AG04449 (cell line): ENCODE results near the gene ZFHX3.
"Not testable (repeated sequence)": the region's sequence is repeated elsewhere in the genome, so short reads cannot be mapped to it uniquely, and the experiment has no call there.

ENCODE experiments used
- CTCF ChIA-PET: fragments of 350-600 bp; formaldehyde crosslinking; extraction: SDS; loops from one replicate; lab custom pipeline; 2021; ENCODE audit warnings: antibody characterized with exemption; lab: Yijun Ruan, JAX
- POLR2A ChIA-PET: fragments of 400-600, 350-600 bp; formaldehyde crosslinking; extraction: SDS; loops from one replicate; lab custom pipeline; 2020; ENCODE audit warnings: antibody characterized with exemption, inconsistent platforms; lab: Yijun Ruan, JAX
- DNase-seq: peaks from one replicate; pipeline ENCODE4 v3.0.0-alpha.2; 2010; ENCODE audit warnings: low read depth, low spot score
- H3K4me3 ChIP-seq: 2 replicates; pipeline ENCODE4 v1.5.1; 2011; ENCODE audit warnings: low read depth, mild to moderate bottlenecking, control low read depth, low read length
- TF ChIP-seq, protein P1 (sequence below): IDR thresholded peaks from one replicate; pipeline ENCODE4 v1.5.1; 2011; ENCODE audit warnings: mild to moderate bottlenecking, moderate library complexity, low read length, control low read depth, inconsistent platforms; ENCODE audit not compliant: insufficient read depth; ENCODE audit errors: missing control alignments

ZFHX3 gene

DNA sequence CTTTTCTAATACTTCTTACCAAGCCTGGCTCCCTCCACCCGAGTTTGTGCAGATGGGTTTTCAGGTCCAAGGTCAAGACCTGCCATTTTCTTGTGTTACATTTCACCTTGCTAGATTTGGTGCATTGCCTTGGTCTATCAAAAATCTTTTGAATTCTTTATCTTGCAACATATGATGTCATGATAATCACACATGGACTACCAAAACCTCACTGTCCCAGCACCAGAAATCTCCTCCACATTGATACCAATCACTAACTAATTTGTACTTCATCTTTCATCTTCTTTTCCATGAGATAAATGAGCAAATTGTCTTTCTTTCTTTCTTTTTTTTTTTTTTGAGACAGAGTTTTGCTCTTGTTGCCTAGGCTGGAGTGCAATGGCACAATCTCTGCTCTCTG is 33.0 kb upstream of the ZFHX3 start:
- no peak for DNase-seq
- H3K4me3 ChIP-seq = no peak overlapping the region
- ChIA-PET POLR2A (interaction anchor here (1.0 kb wide), 1 partner anchor 10 kb away, joined by 3 read pairs; no protein-coding TSS in a partner anchor), CTCF (interaction anchor here (1.0 to 3.6 kb wide), 3 partner anchors 10 to 248 kb away, joined by 3 to 14 read pairs (median 4); no protein-coding TSS in a partner anchor)
- TF ChIP-seq, protein P1, sequence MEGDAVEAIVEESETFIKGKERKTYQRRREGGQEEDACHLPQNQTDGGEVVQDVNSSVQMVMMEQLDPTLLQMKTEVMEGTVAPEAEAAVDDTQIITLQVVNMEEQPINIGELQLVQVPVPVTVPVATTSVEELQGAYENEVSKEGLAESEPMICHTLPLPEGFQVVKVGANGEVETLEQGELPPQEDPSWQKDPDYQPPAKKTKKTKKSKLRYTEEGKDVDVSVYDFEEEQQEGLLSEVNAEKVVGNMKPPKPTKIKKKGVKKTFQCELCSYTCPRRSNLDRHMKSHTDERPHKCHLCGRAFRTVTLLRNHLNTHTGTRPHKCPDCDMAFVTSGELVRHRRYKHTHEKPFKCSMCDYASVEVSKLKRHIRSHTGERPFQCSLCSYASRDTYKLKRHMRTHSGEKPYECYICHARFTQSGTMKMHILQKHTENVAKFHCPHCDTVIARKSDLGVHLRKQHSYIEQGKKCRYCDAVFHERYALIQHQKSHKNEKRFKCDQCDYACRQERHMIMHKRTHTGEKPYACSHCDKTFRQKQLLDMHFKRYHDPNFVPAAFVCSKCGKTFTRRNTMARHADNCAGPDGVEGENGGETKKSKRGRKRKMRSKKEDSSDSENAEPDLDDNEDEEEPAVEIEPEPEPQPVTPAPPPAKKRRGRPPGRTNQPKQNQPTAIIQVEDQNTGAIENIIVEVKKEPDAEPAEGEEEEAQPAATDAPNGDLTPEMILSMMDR = no peak

DNA sequence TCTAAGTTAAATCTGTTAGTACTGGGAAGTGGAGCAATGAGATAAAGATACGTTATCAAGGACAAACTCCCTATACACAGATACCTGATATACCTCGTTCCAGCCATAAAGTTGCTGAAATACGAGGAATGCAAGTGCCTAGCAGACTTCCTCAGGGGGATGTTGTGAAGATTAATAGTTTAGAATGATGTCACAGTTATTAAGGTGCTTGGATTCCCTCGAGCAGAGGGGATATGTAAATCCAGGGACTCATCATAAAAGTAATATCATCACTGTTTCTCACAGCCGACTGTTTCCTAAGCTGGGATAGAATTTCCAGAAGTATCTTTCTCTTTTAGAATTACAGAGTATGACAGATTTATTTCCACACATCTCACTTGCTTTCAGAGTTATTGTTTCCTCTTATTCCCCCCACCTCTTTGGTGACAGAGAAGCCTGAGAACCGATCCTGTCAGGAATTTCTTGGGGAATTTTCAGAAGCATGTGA is 28.4 kb upstream of the ZFHX3 start:
- H3K4me3 ChIP-seq = no peak overlapping the region
- ChIA-PET CTCF (interaction anchor here (0.5 to 1.0 kb wide), 2 partner anchors 8 to 609 kb away, joined by 3 read pairs; no protein-coding TSS in a partner anchor), POLR2A (no interaction called here)
- TF ChIP-seq, protein P1 = no peak
- DNase-seq = no peak

DNA sequence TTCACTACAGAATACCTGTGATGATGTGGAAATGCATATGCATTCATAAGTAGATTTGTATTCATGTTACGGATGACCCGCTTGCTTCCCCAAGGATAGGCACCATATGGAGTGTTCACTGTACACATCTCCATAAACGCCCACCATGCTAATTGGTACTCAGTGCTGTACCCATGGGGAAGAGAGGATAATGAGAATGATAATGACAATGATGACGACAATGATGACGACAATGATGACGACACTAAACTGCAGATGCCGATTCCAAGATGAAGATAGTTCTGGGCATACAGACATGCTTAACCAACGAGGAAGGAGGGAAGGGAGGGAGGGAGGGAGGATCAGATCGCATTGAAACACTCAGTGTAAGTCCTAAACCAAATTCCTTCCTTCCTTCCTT is 26.5 kb upstream of the ZFHX3 start:
- CTCF ChIA-PET = no interaction called here

DNA sequence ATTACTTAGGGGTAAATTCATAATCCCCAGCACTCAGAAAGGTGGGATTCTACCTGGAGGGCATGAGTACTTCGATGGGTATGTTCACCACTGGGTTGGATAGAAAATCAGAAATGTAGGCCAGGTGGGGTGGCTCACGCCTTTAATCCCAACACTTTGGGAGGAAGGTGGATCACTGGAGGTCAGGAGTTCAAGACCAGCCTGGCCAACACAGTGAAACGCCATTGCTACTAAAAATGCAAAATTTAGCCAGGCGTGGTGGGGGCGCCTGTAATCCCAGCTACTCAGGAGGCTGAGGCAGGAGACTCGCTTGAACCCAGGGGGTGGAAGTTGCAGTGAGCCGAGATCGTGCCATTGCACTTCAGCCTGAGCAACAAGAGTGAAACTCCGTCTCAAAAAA is 24.1 kb upstream of the ZFHX3 start:
- DNase-seq, POLR2A ChIA-PET, H3K4me3 ChIP-seq: not testable (repeated sequence)
- CTCF ChIA-PET = interaction anchor here (2.1 to 2.2 kb wide), 2 partner anchors 9 to 101 kb away, joined by 5 to 14 read pairs; no protein-coding TSS in a partner anchor

More for the DNA sequence above, 26.5 kb upstream of the ZFHX3 start:
- TF ChIP-seq, protein P1 = no peak
- POLR2A ChIA-PET = no interaction called here
- DNase-seq = no peak
- H3K4me3 ChIP-seq = no peak overlapping the region

DNA sequence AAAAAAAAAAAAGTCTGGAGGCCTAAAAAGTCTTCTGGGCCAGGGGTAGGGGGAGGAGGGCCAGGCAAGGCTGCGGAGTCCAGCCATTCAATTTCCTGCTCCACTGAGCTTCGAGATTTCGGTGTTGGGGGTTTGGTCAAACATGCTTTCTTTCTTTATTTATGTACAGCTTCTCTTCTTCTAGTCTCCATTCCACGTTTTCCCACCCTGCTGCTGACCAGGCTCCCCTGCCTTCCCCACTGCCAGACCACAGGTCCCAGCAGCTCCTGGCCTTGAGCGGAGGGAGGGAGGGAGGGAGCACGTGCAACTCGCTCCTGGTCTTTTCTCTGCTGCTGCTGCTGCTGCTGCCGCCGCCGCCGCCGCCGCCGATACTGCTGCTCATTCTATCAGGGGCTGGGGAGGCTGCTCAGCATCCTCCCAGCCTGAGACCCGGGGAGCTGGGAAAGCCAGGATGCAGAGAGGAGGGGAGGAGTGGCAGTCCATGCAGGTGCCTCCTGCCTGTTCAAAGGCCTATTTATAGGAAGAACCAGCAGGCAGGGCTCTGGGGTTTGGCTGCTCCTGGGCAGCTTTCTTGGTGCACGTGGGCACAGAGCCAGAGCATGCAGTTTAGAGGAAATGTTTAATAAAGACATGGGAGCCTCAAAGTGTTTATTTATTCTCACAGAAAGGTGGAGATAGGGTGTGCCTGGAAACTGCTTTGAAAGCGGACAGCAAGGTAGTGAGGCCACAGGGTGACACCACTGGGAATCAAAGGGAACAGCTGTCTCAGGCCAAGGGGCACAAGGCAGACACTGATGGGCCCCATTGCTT is 23.4 kb upstream of the ZFHX3 start:
- no peak for DNase-seq
- H3K4me3 ChIP-seq = no peak overlapping the region
- TF ChIP-seq, protein P1 = no peak
- CTCF ChIA-PET = interaction anchor here (2.1 to 2.2 kb wide), 2 partner anchors 10 to 101 kb away, joined by 5 to 14 read pairs; no protein-coding TSS in a partner anchor
- POLR2A ChIA-PET = interaction anchor here (0.8 to 1.0 kb wide), 2 partner anchors 10 to 11 kb away, joined by 3 to 5 read pairs; no protein-coding TSS in a partner anchor

DNA sequence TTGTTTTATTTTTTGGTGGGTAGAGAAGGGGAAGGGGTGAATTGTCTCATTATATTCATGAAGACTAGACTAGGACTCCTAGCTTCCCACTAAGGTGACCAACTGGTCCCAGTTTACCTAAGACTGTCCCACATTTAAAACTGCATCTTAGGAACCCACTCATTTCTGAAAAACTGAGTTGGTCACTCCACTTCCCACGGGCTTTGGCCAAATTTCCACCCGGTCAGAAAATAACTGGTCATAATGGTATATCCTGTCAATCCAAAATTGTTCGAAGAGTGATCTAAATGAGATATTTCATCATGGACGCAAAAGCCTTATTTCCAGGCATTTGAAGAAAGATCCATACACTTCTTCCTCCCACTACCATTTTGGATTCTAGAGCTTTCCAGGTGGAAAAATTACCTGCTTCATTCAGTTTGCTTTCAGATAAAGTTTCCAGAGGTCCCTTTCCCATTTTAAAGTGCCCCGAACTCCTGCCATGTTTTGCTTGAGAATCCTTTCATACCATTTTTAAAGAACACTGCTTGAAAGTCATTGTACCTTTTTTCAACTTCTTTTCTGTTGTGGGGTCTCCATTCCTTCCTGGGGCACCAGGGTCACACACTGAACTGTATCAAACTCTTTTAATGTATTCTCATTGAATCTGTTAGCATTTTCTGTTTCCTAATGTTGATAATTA is 21.8 kb upstream of the ZFHX3 start:
- ChIA-PET POLR2A (interaction anchor here (1.3 kb wide), 1 partner anchor 16 kb away, joined by 3 read pairs; no protein-coding TSS in a partner anchor), CTCF (interaction anchor here (1.0 to 1.6 kb wide), 2 partner anchors 132 to 237 kb away, joined by 3 to 8 read pairs; no protein-coding TSS in a partner anchor)
- DNase-seq = no peak
- no peak overlapping the region for H3K4me3 ChIP-seq
- TF ChIP-seq, protein P1 = no peak
